Measurements from ENCODE around the gene SERPINB1.

SERPINB1 gene

GRCh38 chr6:2800552-2801316, 40.9 kb downstream of the SERPINB1 start:
- TF ChIP-seq GATA2 (IDR thresholded peaks at IDR 0.05; ENCODE audit: low read depth, low read length): no peak
- no peak for TF ChIP-seq GATA3 (IDR thresholded peaks at IDR 0.05; ENCODE audit: low read depth, low read length)

- no peak for TF ChIP-seq GATA2 (IDR thresholded peaks at IDR 0.05; ENCODE audit: low read depth, low read length)
- TF ChIP-seq GATA3 (IDR thresholded peaks at IDR 0.05; ENCODE audit: low read depth, low read length): no peak
These were observed 41.6 kb downstream of the SERPINB1 start for GRCh38 chr6:2799936-2800527.

- TF ChIP-seq GATA3 (IDR thresholded peaks at IDR 0.05; ENCODE audit: low read depth, low read length) (no peak), GATA2 (IDR thresholded peaks at IDR 0.05; ENCODE audit: low read depth, low read length) (no peak)
These were observed 43.0 kb downstream of the SERPINB1 start for GRCh38 chr6:2798586-2799134.

- TF ChIP-seq GATA3 (IDR thresholded peaks at IDR 0.05; ENCODE audit: low read depth, low read length): no peak
- TF ChIP-seq GATA2 (IDR thresholded peaks at IDR 0.05; ENCODE audit: low read depth, low read length): no peak
These were observed 44.1 kb downstream of the SERPINB1 start for GRCh38 chr6:2797564-2798031.

- TF ChIP-seq GATA3 (IDR thresholded peaks at IDR 0.05; ENCODE audit: low read depth, low read length) (no peak), GATA2 (IDR thresholded peaks at IDR 0.05; ENCODE audit: low read depth, low read length) (no peak)
These were observed 44.8 kb downstream of the SERPINB1 start for GRCh38 chr6:2796861-2797260.

- no peak for TF ChIP-seq GATA3 (IDR thresholded peaks at IDR 0.05; ENCODE audit: low read depth, low read length)
- TF ChIP-seq GATA2 (IDR thresholded peaks at IDR 0.05; ENCODE audit: low read depth, low read length): no peak
These were observed 45.7 kb downstream of the SERPINB1 start for GRCh38 chr6:2795956-2796355.

- TF ChIP-seq GATA2 (IDR thresholded peaks at IDR 0.05; ENCODE audit: low read depth, low read length) (no peak), GATA3 (IDR thresholded peaks at IDR 0.05; ENCODE audit: low read depth, low read length) (no peak)
These were observed 46.5 kb downstream of the SERPINB1 start for GRCh38 chr6:2795162-2795561.

GRCh38 chr6:2794171-2794730, 47.4 kb downstream of the SERPINB1 start:
- TF ChIP-seq GATA2 (IDR thresholded peaks at IDR 0.05; ENCODE audit: low read depth, low read length) (no peak), GATA3 (IDR thresholded peaks at IDR 0.05; ENCODE audit: low read depth, low read length) (no peak)

- TF ChIP-seq GATA2 (IDR thresholded peaks at IDR 0.05; ENCODE audit: low read depth, low read length): no peak
These were observed 48.0 kb downstream of the SERPINB1 start for GRCh38 chr6:2793534-2794151.

GRCh38 chr6:2792330-2793110, 49.1 kb downstream of the SERPINB1 start:
- TF ChIP-seq GATA2 (IDR thresholded peaks at IDR 0.05; ENCODE audit: low read depth, low read length) (no peak), GATA3 (IDR thresholded peaks at IDR 0.05; ENCODE audit: low read depth, low read length) (no peak)

- TF ChIP-seq GATA3 (IDR thresholded peaks at IDR 0.05; ENCODE audit: low read depth, low read length) (no peak), GATA2 (IDR thresholded peaks at IDR 0.05; ENCODE audit: low read depth, low read length) (no peak)
These were observed 50.2 kb downstream of the SERPINB1 start for GRCh38 chr6:2791450-2791974.

- TF ChIP-seq GATA3 (IDR thresholded peaks at IDR 0.05; ENCODE audit: low read depth, low read length): no peak
- TF ChIP-seq GATA2 (IDR thresholded peaks at IDR 0.05; ENCODE audit: low read depth, low read length): no peak
These were observed 50.8 kb downstream of the SERPINB1 start for GRCh38 chr6:2790588-2791449.
